ENCODE measurements around the gene CNKSR1.

The CNKSR1 gene

GRCh38 chr1:26156285-26157038 is 20.8 kb upstream of the CNKSR1 start:
- H3K4me1 Mint-ChIP-seq: peaks cover 4% of the 10 kb centered on the region
- peak overlapping the region; percentile 30 for H3K4me3 Mint-ChIP-seq
- H3K36me3 Mint-ChIP-seq: no peaks in the 10 kb centered on the region
- no peaks in the 10 kb centered on the region for H3K9me3 Mint-ChIP-seq
- peaks cover 6% of the 10 kb centered on the region for H3K27me3 Mint-ChIP-seq
- H3K27ac Mint-ChIP-seq: no peak overlapping the region

GRCh38 chr1:26158271-26158907 is 18.9 kb upstream of the CNKSR1 start:
- Mint-ChIP-seq H3K27me3 (peaks cover 11% of the 10 kb centered on the region), H3K9me3 (no peaks in the 10 kb centered on the region)

GRCh38 chr1:26158908-26159742 is 18.2 kb upstream of the CNKSR1 start, which contains the start of gene FAM110D:
TSS of gene FAM110D (plus strand) at chr1:26159079. CDS start at chr1:26161292, 2,213 bp downstream.
- Mint-ChIP-seq H3K36me3 (no peaks in the 10 kb centered on the region), H3K4me3 (no peak within 1 kb of the TSS), H3K27me3 (peaks cover 12% of the 10 kb centered on the region), H3K4me1 (peaks cover 8% of the 10 kb centered on the region), H3K27ac (no peak within 1 kb of the TSS), H3K9me3 (no peaks in the 10 kb centered on the region)

More at GRCh38 chr1:26158271-26158907, 18.9 kb upstream of the CNKSR1 start:
- peaks cover 8% of the 10 kb centered on the region for H3K4me1 Mint-ChIP-seq
- H3K27ac Mint-ChIP-seq: no peak overlapping the region
- H3K36me3 Mint-ChIP-seq: no peaks in the 10 kb centered on the region
- H3K4me3 Mint-ChIP-seq: no peak overlapping the region

GRCh38 chr1:26159743-26160039 is 17.6 kb upstream of the CNKSR1 start:
- Mint-ChIP-seq H3K4me1 (peaks cover 8% of the 10 kb centered on the region), H3K36me3 (no peaks in the 10 kb centered on the region), H3K4me3 (no peak overlapping the region), H3K27ac (no peak overlapping the region), H3K9me3 (no peaks in the 10 kb centered on the region), H3K27me3 (peaks cover 12% of the 10 kb centered on the region)

GRCh38 chr1:26160527-26161414 is 16.5 kb upstream of the CNKSR1 start:
- Mint-ChIP-seq H3K36me3 (no peaks in the 10 kb centered on the region), H3K9me3 (no peaks in the 10 kb centered on the region), H3K27ac (no peak overlapping the region), H3K27me3 (peaks cover 12% of the 10 kb centered on the region), H3K4me1 (peaks cover 8% of the 10 kb centered on the region), H3K4me3 (peak overlapping the region; percentile 36)

- Mint-ChIP-seq H3K9me3 (no peaks in the 10 kb centered on the region), H3K4me1 (peaks cover 7% of the 10 kb centered on the region), H3K27ac (no peak overlapping the region), H3K27me3 (peaks cover 12% of the 10 kb centered on the region), H3K36me3 (no peaks in the 10 kb centered on the region), H3K4me3 (peak overlapping the region; percentile 68)
Observed at GRCh38 chr1:26161415-26162219, 15.7 kb upstream of the CNKSR1 start.

- peaks cover 5% of the 10 kb centered on the region for H3K4me1 Mint-ChIP-seq
- no peak overlapping the region for H3K27ac Mint-ChIP-seq
- no peaks in the 10 kb centered on the region for H3K36me3 Mint-ChIP-seq
- no peaks in the 10 kb centered on the region for H3K9me3 Mint-ChIP-seq
- H3K4me3 Mint-ChIP-seq: peak overlapping the region; percentile 68
- peaks cover 12% of the 10 kb centered on the region for H3K27me3 Mint-ChIP-seq
Observed at GRCh38 chr1:26162220-26162709, 15.0 kb upstream of the CNKSR1 start.

- Mint-ChIP-seq H3K4me1 (peaks cover 5% of the 10 kb centered on the region), H3K9me3 (no peaks in the 10 kb centered on the region), H3K36me3 (no peaks in the 10 kb centered on the region), H3K27ac (no peak overlapping the region), H3K27me3 (peaks cover 9% of the 10 kb centered on the region), H3K4me3 (peak overlapping the region; percentile 33)
Observed at GRCh38 chr1:26163684-26164035, 13.6 kb upstream of the CNKSR1 start.

- Mint-ChIP-seq H3K9me3 (no peaks in the 10 kb centered on the region), H3K36me3 (no peaks in the 10 kb centered on the region), H3K27ac (no peak overlapping the region), H3K27me3 (peaks cover 9% of the 10 kb centered on the region), H3K4me1 (peaks cover 5% of the 10 kb centered on the region), H3K4me3 (peak overlapping the region; percentile 52)
Observed at GRCh38 chr1:26164036-26164860, 13.0 kb upstream of the CNKSR1 start.

GRCh38 chr1:26164861-26165842 is 12.1 kb upstream of the CNKSR1 start:
- H3K4me1 Mint-ChIP-seq: peaks cover 5% of the 10 kb centered on the region
- H3K9me3 Mint-ChIP-seq: no peaks in the 10 kb centered on the region
- peaks cover 6% of the 10 kb centered on the region for H3K27me3 Mint-ChIP-seq
- H3K4me3 Mint-ChIP-seq: peak overlapping the region; percentile 52
- H3K27ac Mint-ChIP-seq: no peak overlapping the region
- peaks cover under 1% of the 10 kb centered on the region for H3K36me3 Mint-ChIP-seq

- Mint-ChIP-seq H3K27ac (no peak overlapping the region), H3K4me3 (no peak overlapping the region)
Observed at GRCh38 chr1:26166719-26167281, 10.5 kb upstream of the CNKSR1 start.

GRCh38 chr1:26168410-26169197 is 8.7 kb upstream of the CNKSR1 start, which contains the start of gene C1orf232:
TSS of gene C1orf232 (minus strand) at chr1:26168963. CDS start at chr1:26168499, 464 bp downstream.
- H3K4me1 Mint-ChIP-seq: peaks cover 3% of the 10 kb centered on the region
- peaks cover 5% of the 10 kb centered on the region for H3K36me3 Mint-ChIP-seq
- H3K27ac Mint-ChIP-seq: peak within 1 kb of the TSS; percentile 91
- H3K4me3 Mint-ChIP-seq: peak within 1 kb of the TSS; percentile 96
- no peaks in the 10 kb centered on the region for H3K9me3 Mint-ChIP-seq
- H3K27me3 Mint-ChIP-seq: no peaks in the 10 kb centered on the region

More at GRCh38 chr1:26166719-26167281, 10.5 kb upstream of the CNKSR1 start:
- peaks cover 6% of the 10 kb centered on the region for H3K27me3 Mint-ChIP-seq
- peaks cover 5% of the 10 kb centered on the region for H3K36me3 Mint-ChIP-seq
- H3K4me1 Mint-ChIP-seq: peaks cover 8% of the 10 kb centered on the region
- no peaks in the 10 kb centered on the region for H3K9me3 Mint-ChIP-seq
